Measurements from ENCODE around the gene UNC13B.

GRCh38 chr9:35229066-35229778 is 67.4 kb downstream of the UNC13B start:
- TF ChIP-seq EP300 (IDR thresholded peaks at IDR 0.05; ENCODE audit: borderline replicate concordance): no peak
- no peak for TF ChIP-seq TAF1 (IDR thresholded peaks at IDR 0.05; ENCODE audit: low read depth)
- TF ChIP-seq CEBPB (IDR thresholded peaks at IDR 0.05): no peak
- TF ChIP-seq RAD21 (IDR thresholded peaks at IDR 0.05; ENCODE audit: low read depth): no peak
- TF ChIP-seq MAX (IDR thresholded peaks at IDR 0.05): no peak
